HepG2 (cell line): ENCODE results near the gene ANKFY1.

Experiments
- KLF6 ChIP-seq: IDR thresholded peaks from 2 replicates; pipeline ENCODE4 v1.8.0; 2016; ENCODE audit warnings: missing biosample characterization, missing genetic modification reagents
- NR2C2 ChIP-seq: sonication (generic); formaldehyde crosslinking; IDR thresholded peaks from 2 replicates; pipeline ENCODE4 v1.4.0; 2020; ENCODE audit warnings: missing genetic modification reagents, mild to moderate bottlenecking, moderate library complexity, borderline replicate concordance
- RCOR2 ChIP-seq: IDR thresholded peaks from 2 replicates; pipeline ENCODE4 v1.6.1; 2016; ENCODE audit warnings: missing biosample characterization, missing genetic modification reagents
- ZNF776 ChIP-seq: sonication (generic); formaldehyde crosslinking; IDR thresholded peaks from 2 replicates; pipeline ENCODE4 v1.4.0; 2020; ENCODE audit warnings: mild to moderate bottlenecking, missing genetic modification reagents
- TF ChIP-seq, protein P1 (sequence below): sonication (generic); formaldehyde crosslinking; IDR thresholded peaks from 2 replicates; pipeline ENCODE4 v1.4.0; 2020; ENCODE audit warnings: mild to moderate bottlenecking, missing genetic modification reagents

- no peak for TF ChIP-seq KLF6 (CRISPR knock-in tag)
- no peak for TF ChIP-seq NR2C2 (CRISPR knock-in tag)
- TF ChIP-seq, protein P1, sequence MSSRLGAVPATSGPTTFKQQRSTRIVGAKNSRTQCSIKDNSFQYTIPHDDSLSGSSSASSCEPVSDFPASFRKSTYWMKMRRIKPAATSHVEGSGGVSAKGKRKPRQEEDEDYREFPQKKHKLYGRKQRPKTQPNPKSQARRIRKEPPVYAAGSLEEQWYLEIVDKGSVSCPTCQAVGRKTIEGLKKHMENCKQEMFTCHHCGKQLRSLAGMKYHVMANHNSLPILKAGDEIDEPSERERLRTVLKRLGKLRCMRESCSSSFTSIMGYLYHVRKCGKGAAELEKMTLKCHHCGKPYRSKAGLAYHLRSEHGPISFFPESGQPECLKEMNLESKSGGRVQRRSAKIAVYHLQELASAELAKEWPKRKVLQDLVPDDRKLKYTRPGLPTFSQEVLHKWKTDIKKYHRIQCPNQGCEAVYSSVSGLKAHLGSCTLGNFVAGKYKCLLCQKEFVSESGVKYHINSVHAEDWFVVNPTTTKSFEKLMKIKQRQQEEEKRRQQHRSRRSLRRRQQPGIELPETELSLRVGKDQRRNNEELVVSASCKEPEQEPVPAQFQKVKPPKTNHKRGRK (CRISPR knock-in tag) = no peak
- no peak for TF ChIP-seq RCOR2 (CRISPR knock-in tag)
- no peak for TF ChIP-seq ZNF776
Measured at GRCh38 chr17:4162321-4162720, 101.5 kb downstream of the ANKFY1 start.
